KMS-11 (cell line): ENCODE data around the gene NDUFV1.
"Not testable (repeated sequence)": the region's sequence is repeated elsewhere in the genome, so short reads cannot be mapped to it uniquely, and the experiment has no call there.

Source experiments
- H2AFZ ChIP-seq: fragments of 200-600 bp; sonication (generic); 2 replicates; pipeline ENCODE4 v1.6.1; 2016; ENCODE audit warnings: antibody characterized with exemption, mixed run types, low read depth
- H3K27ac ChIP-seq: fragments of 200-600 bp; sonication (generic); 2 replicates; pipeline ENCODE4 v1.6.1; 2016; ENCODE audit warnings: mild to moderate bottlenecking, mixed run types
- H3K27me3 ChIP-seq: fragments of 200-600 bp; sonication (generic); 2 replicates; pipeline ENCODE4 v1.6.1; 2017; ENCODE audit warnings: mild to moderate bottlenecking, low read depth, mixed run types, moderate library complexity; ENCODE audit not compliant: insufficient read depth
- H3K36me3 ChIP-seq: fragments of 200-600 bp; sonication (generic); 2 replicates; pipeline ENCODE4 v1.6.1; 2017; ENCODE audit warnings: mild to moderate bottlenecking, mixed run types; ENCODE audit not compliant: insufficient read depth
- H3K4me1 ChIP-seq: fragments of 200-600 bp; sonication (generic); 2 replicates; pipeline ENCODE4 v1.6.1; 2016; ENCODE audit warnings: mild to moderate bottlenecking, low read depth, mixed run types; ENCODE audit not compliant: poor library complexity, severe bottlenecking
- H3K4me2 ChIP-seq: fragments of 200-600 bp; sonication (generic); 2 replicates; pipeline ENCODE4 v1.7.0; 2016; ENCODE audit warnings: mild to moderate bottlenecking, mixed run types
- H3K4me3 ChIP-seq: fragments of 200-600 bp; sonication (generic); IDR thresholded peaks from 2 replicates; pipeline ENCODE4 v1.6.1; 2017; ENCODE audit warnings: low read depth, low read length, mixed read lengths; ENCODE audit not compliant: insufficient read depth
- H3K79me2 ChIP-seq: fragments of 200-600 bp; sonication (generic); 2 replicates; pipeline ENCODE4 v1.6.1; 2016; ENCODE audit warnings: low read depth, mixed run types; ENCODE audit not compliant: insufficient read depth
- H3K9ac ChIP-seq: fragments of 200-600 bp; sonication (generic); 2 replicates; pipeline ENCODE4 v1.6.1; 2016; ENCODE audit warnings: mild to moderate bottlenecking, mixed run types
- H4K20me1 ChIP-seq: fragments of 200-600 bp; sonication (generic); 2 replicates; pipeline ENCODE4 v1.6.1; 2016; ENCODE audit warnings: mild to moderate bottlenecking, mixed run types; ENCODE audit not compliant: insufficient read depth
- CTCF ChIP-seq: fragments of 200-600 bp; sonication (generic); conservative IDR thresholded peaks from 2 replicates; pipeline ENCODE4 v1.6.1; 2017; ENCODE audit warnings: low read depth, mild to moderate bottlenecking, antibody characterized with exemption, low read length, moderate library complexity, mixed read lengths

The NDUFV1 gene

GRCh38 chr11:67636962-67637361 lies 30.2 kb downstream of the NDUFV1 start:
- Histone ChIP-seq H3K27ac (no peak overlapping the region), H2AFZ (no peak overlapping the region), H4K20me1 (no peaks in the 10 kb centered on the region), H3K4me1 (peaks cover 4% of the 10 kb centered on the region), H3K9ac (no peak overlapping the region), H3K27me3 (no peaks in the 10 kb centered on the region; the same call in 1 of the 2 replicates), H3K4me3 (no peak overlapping the region), H3K79me2 (no peaks in the 10 kb centered on the region), H3K36me3 (no peaks in the 10 kb centered on the region), H3K4me2 (no peak overlapping the region)
- no peak for TF ChIP-seq CTCF

GRCh38 chr11:67637441-67637840 lies 30.7 kb downstream of the NDUFV1 start:
- not testable (repeated sequence) for H3K4me2 ChIP-seq, H2AFZ ChIP-seq, H3K4me1 ChIP-seq

GRCh38 chr11:67638535-67639437 lies 32.0 kb downstream of the NDUFV1 start:
- peaks cover 4% of the 10 kb centered on the region for H3K4me1 ChIP-seq
- no peak overlapping the region for H2AFZ ChIP-seq
- no peaks in the 10 kb centered on the region for H3K36me3 ChIP-seq
- no peaks in the 10 kb centered on the region for H4K20me1 ChIP-seq
- TF ChIP-seq CTCF: no peak
- H3K9ac ChIP-seq: no peak overlapping the region
- no peaks in the 10 kb centered on the region for H3K79me2 ChIP-seq
- H3K27ac ChIP-seq: no peak overlapping the region
- no peaks in the 10 kb centered on the region; the same call in 1 of the 2 replicates for H3K27me3 ChIP-seq
- no peak overlapping the region for H3K4me2 ChIP-seq
- no peak overlapping the region for H3K4me3 ChIP-seq

More at GRCh38 chr11:67637441-67637840, 30.7 kb downstream of the NDUFV1 start:
- not testable (repeated sequence) for H3K27ac ChIP-seq, H3K36me3 ChIP-seq, H3K27me3 ChIP-seq, H3K79me2 ChIP-seq, H3K9ac ChIP-seq, H4K20me1 ChIP-seq, H3K4me3 ChIP-seq

- H2AFZ ChIP-seq: peak within 1 kb of the TSS; percentile 49
- H3K27ac ChIP-seq: no peak within 1 kb of the TSS
- H3K79me2 ChIP-seq: no peaks in the 10 kb centered on the region
- H4K20me1 ChIP-seq: no peaks in the 10 kb centered on the region
- no peak within 1 kb of the TSS for H3K9ac ChIP-seq
- no peak within 1 kb of the TSS for H3K4me2 ChIP-seq
- no peaks in the 10 kb centered on the region; the same call in 1 of the 2 replicates for H3K27me3 ChIP-seq
- no peak within 1 kb of the TSS for H3K4me3 ChIP-seq
- peaks cover 4% of the 10 kb centered on the region for H3K4me1 ChIP-seq
- TF ChIP-seq CTCF: no peak
- no peaks in the 10 kb centered on the region for H3K36me3 ChIP-seq
Measured at GRCh38 chr11:67639438-67639859, 32.7 kb downstream of the NDUFV1 start, which contains the start of gene TBX10. Gene TBX10 (minus strand): TSS chr11:67639763. CDS start chr11:67639472, 291 bp downstream.
